ENCODE measurements around the gene NCMAP. TPM values are rescaled to one million over a fixed set of nuclear protein-coding genes. Genes with fewer than 3 reads are reported as not detected.
"Not testable (repeated sequence)": the region's sequence is repeated elsewhere in the genome, so short reads cannot be mapped to it uniquely, and the experiment has no call there.

Gene NCMAP
- total RNA-seq, 2 donors from 2014 or later = 0.76 to 1.3 TPM

DNA sequence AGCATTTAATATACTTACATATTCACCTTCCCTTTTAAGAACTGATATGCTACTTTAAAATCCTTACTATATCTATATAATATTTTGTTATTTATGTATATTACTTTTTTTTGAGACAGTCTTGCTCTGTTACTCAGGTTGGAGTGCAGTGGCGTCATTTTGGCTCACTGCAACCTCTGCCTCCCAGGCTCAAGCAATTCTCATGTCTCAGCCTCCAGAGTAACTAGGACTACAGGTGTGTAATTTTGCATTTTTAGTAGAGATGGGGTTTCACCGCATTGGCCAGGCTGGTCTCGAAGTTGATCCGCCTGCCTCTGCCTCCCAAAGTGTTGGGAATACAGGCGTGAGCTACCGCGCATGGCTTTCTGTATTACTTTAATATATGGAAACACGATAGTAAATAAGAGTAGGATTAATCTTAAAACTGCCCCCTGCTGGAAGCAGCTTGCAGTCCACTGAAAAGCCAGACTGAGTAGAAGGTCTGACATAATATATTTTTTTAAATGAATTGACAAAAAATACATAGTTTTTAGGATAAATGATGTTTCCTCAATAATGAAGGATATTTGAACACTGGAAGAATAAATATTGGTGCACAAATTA, 28.8 kb upstream of the NCMAP start:
- Mint-ChIP-seq H3K27ac (peak overlapping the region; percentile 50), H3K36me3 (ENCODE audit: insufficient read depth in 2 of 2) (peaks cover 0 to 26% of the 10 kb centered on the region in 2 donors), H3K27me3 (ENCODE audit: low read depth) (no peaks in the 10 kb centered on the region), H3K4me1 (ENCODE audit: low read depth) (peaks cover 73% of the 10 kb centered on the region), H3K4me3 (no peak overlapping the region), H3K9me3 (no peaks in the 10 kb centered on the region)
- DNase-seq = peak in 1 of 2 donors; percentile 51
- ATAC-seq (replicated peaks in 1 of 2) = no peak

DNA sequence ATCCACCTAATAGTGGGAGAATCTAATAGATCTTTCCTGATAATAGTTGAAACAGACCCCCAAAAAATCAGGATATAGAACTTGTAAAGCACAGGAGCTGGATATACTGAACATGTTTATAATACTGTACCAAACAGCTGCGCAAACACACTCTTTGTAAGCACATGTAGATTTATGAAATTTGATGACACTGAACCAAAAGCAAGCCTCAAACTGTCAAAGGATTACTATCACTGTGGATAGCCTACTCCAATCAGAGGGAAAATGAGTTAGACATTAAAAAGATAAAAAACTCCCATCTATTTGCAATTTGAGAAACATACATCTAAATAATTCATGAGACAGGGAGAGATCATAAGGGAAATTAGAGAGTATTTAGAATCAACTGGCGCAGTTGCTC, 27.1 kb upstream of the NCMAP start:
- ATAC-seq (replicated peaks in 1 of 2) (no peak), DNase-seq (no peak)
- peaks cover 3 to 37% of the 10 kb centered on the region in 2 donors for H3K36me3 Mint-ChIP-seq (ENCODE audit: insufficient read depth in 2 of 2)
- H3K27ac Mint-ChIP-seq = peak overlapping the region; percentile 91
- no peaks in the 10 kb centered on the region for H3K27me3 Mint-ChIP-seq (ENCODE audit: low read depth)
- no peaks in the 10 kb centered on the region for H3K9me3 Mint-ChIP-seq
- H3K4me1 Mint-ChIP-seq (ENCODE audit: low read depth) = peaks cover 71% of the 10 kb centered on the region
- H3K4me3 Mint-ChIP-seq = peak overlapping the region in 1 of 2 donors; percentile 52

GRCh38 chr1:24529292-24529691, 26.6 kb upstream of the NCMAP start:
- not testable (repeated sequence) for H3K4me3 Mint-ChIP-seq; ATAC-seq (replicated peaks in 1 of 2); H3K9me3 Mint-ChIP-seq; H3K27me3 Mint-ChIP-seq (ENCODE audit: low read depth); DNase-seq
- peaks cover 71% of the 10 kb centered on the region for H3K4me1 Mint-ChIP-seq (ENCODE audit: low read depth)
- peaks cover 6 to 42% of the 10 kb centered on the region in 2 donors for H3K36me3 Mint-ChIP-seq (ENCODE audit: insufficient read depth in 2 of 2)
- H3K27ac Mint-ChIP-seq = peak overlapping the region; percentile 91

DNA sequence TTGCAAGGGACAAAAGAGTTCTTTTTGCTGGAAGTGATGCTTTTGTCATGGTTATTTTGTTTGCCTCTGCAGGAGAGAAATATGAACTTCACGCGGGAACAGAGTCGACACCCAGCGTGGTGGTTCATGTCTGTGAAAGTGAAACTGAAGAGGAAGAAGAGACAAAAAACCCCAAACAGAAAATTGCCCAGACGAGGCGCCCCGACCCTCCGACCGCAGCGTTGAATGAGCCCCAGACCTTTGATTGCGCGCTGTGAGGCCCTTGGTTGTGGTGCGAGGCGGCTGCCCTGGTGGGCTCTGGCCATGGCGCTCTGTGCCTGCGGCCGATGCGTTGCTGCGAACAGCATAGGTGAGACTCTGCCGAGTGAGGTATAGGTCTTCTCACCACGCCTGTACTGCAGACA, 20.9 kb upstream of the NCMAP start:
- DNase-seq (peak; percentile 80 to 86), ATAC-seq (replicated peaks in 1 of 2) (peak; percentile 71 to 72)
- Mint-ChIP-seq H3K4me3 (peak overlapping the region; percentile 87 to 97), H3K27me3 (ENCODE audit: low read depth) (no peaks in the 10 kb centered on the region), H3K36me3 (ENCODE audit: insufficient read depth in 2 of 2) (peaks cover 12 to 44% of the 10 kb centered on the region in 2 donors), H3K4me1 (ENCODE audit: low read depth) (peaks cover 82% of the 10 kb centered on the region), H3K9me3 (no peaks in the 10 kb centered on the region), H3K27ac (peak overlapping the region; percentile 99)

- ATAC-seq (replicated peaks in 1 of 2) = no peak
- H3K9me3 Mint-ChIP-seq = no peaks in the 10 kb centered on the region
- DNase-seq = no peak
- H3K36me3 Mint-ChIP-seq (ENCODE audit: insufficient read depth in 2 of 2) = peaks cover 12 to 42% of the 10 kb centered on the region in 2 donors
- H3K27ac Mint-ChIP-seq = peak overlapping the region; percentile 99
- H3K27me3 Mint-ChIP-seq (ENCODE audit: low read depth) = no peaks in the 10 kb centered on the region
- H3K4me1 Mint-ChIP-seq (ENCODE audit: low read depth) = peaks cover 84% of the 10 kb centered on the region
- H3K4me3 Mint-ChIP-seq = peak overlapping the region; percentile 87 to 97
Observed at GRCh38 chr1:24535778-24536177, 20.1 kb upstream of the NCMAP start.

GRCh38 chr1:24536391-24536840, 19.5 kb upstream of the NCMAP start:
- ATAC-seq (replicated peaks in 1 of 2) = peak; percentile 47 to 56
- no peaks in the 10 kb centered on the region for H3K9me3 Mint-ChIP-seq
- peak overlapping the region; percentile 87 to 97 for H3K4me3 Mint-ChIP-seq
- H3K27ac Mint-ChIP-seq = peak overlapping the region; percentile 99
- H3K27me3 Mint-ChIP-seq (ENCODE audit: low read depth) = no peaks in the 10 kb centered on the region
- DNase-seq = peak; percentile 70 to 75
- H3K36me3 Mint-ChIP-seq (ENCODE audit: insufficient read depth in 2 of 2) = peaks cover 12 to 42% of the 10 kb centered on the region in 2 donors
- H3K4me1 Mint-ChIP-seq (ENCODE audit: low read depth) = peaks cover 85% of the 10 kb centered on the region

DNA sequence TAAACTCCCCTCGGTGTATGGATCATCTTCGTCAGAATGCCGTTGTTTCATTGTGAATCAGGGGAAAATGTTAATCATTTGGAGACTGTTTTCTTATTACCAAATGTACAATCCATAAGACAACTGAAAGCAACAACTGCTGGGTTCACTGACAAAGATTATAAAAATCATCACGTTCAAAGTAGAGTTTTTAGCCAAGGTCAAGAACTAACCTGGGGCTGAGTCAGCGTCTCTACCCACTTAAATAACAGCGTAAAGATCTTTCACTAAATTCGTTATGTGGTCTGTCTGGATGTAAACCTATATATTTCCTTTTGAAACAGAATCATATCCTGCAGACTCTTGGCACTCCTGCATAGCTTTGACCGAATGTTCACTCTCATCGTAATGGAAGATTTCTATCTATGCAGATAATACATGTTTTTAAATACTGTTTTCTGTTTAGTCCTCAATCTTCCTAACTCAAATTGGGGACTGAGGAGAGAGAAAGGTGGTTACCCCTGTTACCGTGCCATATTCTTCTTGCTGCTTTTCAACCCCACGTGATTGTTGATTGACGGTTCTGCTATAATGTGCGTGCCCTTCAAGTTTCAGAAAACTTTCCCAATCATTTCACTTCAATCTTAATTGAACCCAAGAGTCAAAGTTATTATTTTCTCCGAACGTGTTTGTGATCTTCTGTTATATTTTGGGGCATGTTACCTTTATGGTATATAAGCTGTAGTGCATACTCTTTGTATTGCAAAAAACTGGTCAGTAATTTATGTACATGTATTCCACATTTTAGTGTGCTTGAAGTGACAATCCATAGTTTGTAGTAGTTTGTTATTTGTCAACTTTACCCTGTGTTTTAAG, 15.6 kb upstream of the NCMAP start:
- no peaks in the 10 kb centered on the region for H3K27me3 Mint-ChIP-seq (ENCODE audit: low read depth)
- H3K4me3 Mint-ChIP-seq = peak overlapping the region; percentile 72 to 92
- H3K4me1 Mint-ChIP-seq (ENCODE audit: low read depth) = peaks cover 92% of the 10 kb centered on the region
- peak overlapping the region; percentile 96 for H3K27ac Mint-ChIP-seq
- no peaks in the 10 kb centered on the region for H3K9me3 Mint-ChIP-seq
- DNase-seq (peak; percentile 49 to 63), ATAC-seq (replicated peaks in 1 of 2) (peak; percentile 74)
- peaks cover 6 to 14% of the 10 kb centered on the region in 2 donors for H3K36me3 Mint-ChIP-seq (ENCODE audit: insufficient read depth in 2 of 2)

- DNase-seq (peak in 1 of 2 donors; percentile 60), ATAC-seq (replicated peaks in 1 of 2) (peak; percentile 47 to 63)
- Mint-ChIP-seq H3K9me3 (no peaks in the 10 kb centered on the region), H3K27me3 (ENCODE audit: low read depth) (no peaks in the 10 kb centered on the region), H3K4me1 (ENCODE audit: low read depth) (peaks cover 89% of the 10 kb centered on the region), H3K36me3 (ENCODE audit: insufficient read depth in 2 of 2) (peaks cover 6 to 11% of the 10 kb centered on the region in 2 donors), H3K27ac (peak overlapping the region; percentile 96), H3K4me3 (peak overlapping the region; percentile 72 to 92)
Observed at GRCh38 chr1:24540906-24541710, 14.8 kb upstream of the NCMAP start.

DNA sequence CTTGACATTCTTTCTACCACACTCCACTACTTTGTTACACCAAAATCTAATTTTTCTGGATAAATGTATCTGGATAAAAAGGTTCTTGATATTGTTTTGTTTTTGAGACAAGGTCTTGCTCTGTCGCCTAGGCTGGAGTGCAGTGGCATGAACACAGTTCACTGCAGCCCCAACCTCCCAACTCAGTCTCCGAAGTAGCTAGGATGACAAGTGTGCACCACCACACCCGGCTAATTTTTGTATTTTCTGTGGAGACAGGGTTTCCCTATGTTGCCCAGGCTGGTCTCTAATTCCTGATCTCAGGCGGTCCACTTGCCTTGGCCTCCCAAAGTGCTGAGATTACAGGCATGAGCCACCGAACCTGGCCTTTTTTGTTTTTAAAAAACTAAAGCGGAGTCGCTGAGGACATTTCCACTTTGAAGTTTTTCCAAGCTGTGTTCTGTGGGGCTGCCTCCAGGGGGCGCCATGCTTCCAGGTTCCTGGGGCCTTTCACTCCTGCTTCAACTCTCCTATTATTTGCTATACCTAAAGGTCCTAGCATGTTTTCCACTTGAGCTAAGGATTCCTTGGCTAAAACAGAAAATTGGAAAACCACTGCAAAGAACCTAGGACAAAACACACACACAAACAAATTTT, 14.1 kb upstream of the NCMAP start:
- Mint-ChIP-seq H3K4me1 (ENCODE audit: low read depth) (peaks cover 82% of the 10 kb centered on the region), H3K9me3 (no peaks in the 10 kb centered on the region), H3K4me3 (peak overlapping the region; percentile 72 to 92), H3K27me3 (ENCODE audit: low read depth) (no peaks in the 10 kb centered on the region), H3K36me3 (ENCODE audit: insufficient read depth in 2 of 2) (peaks cover 5 to 7% of the 10 kb centered on the region in 2 donors), H3K27ac (peak overlapping the region; percentile 86)
- ATAC-seq (replicated peaks in 1 of 2) = no peak
- DNase-seq = peak in 1 of 2 donors; percentile 60

- H3K36me3 Mint-ChIP-seq (ENCODE audit: insufficient read depth in 2 of 2) = no peaks in the 10 kb centered on the region
- DNase-seq (no peak), ATAC-seq (replicated peaks in 1 of 2) (no peak)
- H3K4me3 Mint-ChIP-seq = no peak overlapping the region
- peaks cover 70% of the 10 kb centered on the region for H3K4me1 Mint-ChIP-seq (ENCODE audit: low read depth)
- no peaks in the 10 kb centered on the region for H3K9me3 Mint-ChIP-seq
- no peaks in the 10 kb centered on the region for H3K27me3 Mint-ChIP-seq (ENCODE audit: low read depth)
- H3K27ac Mint-ChIP-seq = no peak overlapping the region
Observed at GRCh38 chr1:24544239-24544638, 11.6 kb upstream of the NCMAP start.

- peaks cover 55% of the 10 kb centered on the region for H3K4me1 Mint-ChIP-seq (ENCODE audit: low read depth)
- H3K9me3 Mint-ChIP-seq = no peaks in the 10 kb centered on the region
- H3K27ac Mint-ChIP-seq = no peak overlapping the region
- no peaks in the 10 kb centered on the region for H3K36me3 Mint-ChIP-seq (ENCODE audit: insufficient read depth in 2 of 2)
- no peak for DNase-seq
- no peaks in the 10 kb centered on the region for H3K27me3 Mint-ChIP-seq (ENCODE audit: low read depth)
- no peak overlapping the region for H3K4me3 Mint-ChIP-seq
- ATAC-seq (replicated peaks in 1 of 2) = no peak
Observed at GRCh38 chr1:24545662-24546061, 10.2 kb upstream of the NCMAP start.

- DNase-seq (no peak), ATAC-seq (replicated peaks in 1 of 2) (no peak)
- Mint-ChIP-seq H3K27me3 (ENCODE audit: low read depth) (no peaks in the 10 kb centered on the region), H3K4me1 (ENCODE audit: low read depth) (peaks cover 45% of the 10 kb centered on the region), H3K9me3 (no peaks in the 10 kb centered on the region), H3K36me3 (ENCODE audit: insufficient read depth in 2 of 2) (no peaks in the 10 kb centered on the region), H3K4me3 (no peak overlapping the region), H3K27ac (no peak overlapping the region)
Observed at GRCh38 chr1:24547195-24547594, 8.7 kb upstream of the NCMAP start.

All from activated T-cell treated with anti-CD3 and anti-CD28 coated beads, Interleukin-2, amount 50 U/mL, for 72 hours (primary cell).